Upper lobe of left lung (tissue), 6 donors: ENCODE results near the gene ECSCR. TPM values are rescaled to one million over a fixed set of nuclear protein-coding genes. Genes with fewer than 3 reads are reported as not detected.

Experiments
- ATAC-seq, 2 donors: fragments of 200-7000 bp; cut with Tn5 transposase; one replicate each; pipeline ENCODE4 v1.9.1; 2022; ENCODE audit warnings: mild to moderate bottlenecking in 2 of 2, moderate library complexity in 2 of 2; ENCODE audit not compliant: low FRiP score in 2 of 2
- DNase-seq, 2 donors: peaks; one replicate each; pipeline ENCODE4 v3.0.0-alpha.2; 2019 to 2020
- H3K27ac ChIP-seq, 4 donors: fragments of 200-600 bp; sonication (generic); one replicate each; pipeline ENCODE4 v1.5.1; 2016 to 2019
- H3K27me3 ChIP-seq, 4 donors: fragments of 200-600 bp; sonication (generic); one replicate each; pipeline ENCODE4 v1.5.1; 2017 to 2019
- H3K36me3 ChIP-seq, 4 donors: fragments of 200-600 bp; sonication (generic); one replicate each; pipeline ENCODE4 v1.5.1; 2016 to 2019
- H3K4me1 ChIP-seq, 4 donors: fragments of 200-600 bp; sonication (generic); one replicate each; pipeline ENCODE4 v1.5.1; 2018 to 2019
- H3K4me3 ChIP-seq, 4 donors: fragments of 200-600 bp; sonication (generic); one replicate each; pipeline ENCODE4 v1.5.1; 2017 to 2019; ENCODE audit warnings: mild to moderate bottlenecking in 2 of 4, moderate library complexity in 1 of 4
- H3K9me3 ChIP-seq, 4 donors: fragments of 200-600 bp; sonication (generic); one replicate each; pipeline ENCODE4 v1.5.1; 2018 to 2019
- CTCF ChIP-seq, 6 experiments: fragments of 450-650 bp in 4 of 6; fragments of 200-600 bp in 2 of 6; sonication (generic) in 2 of 6; IDR thresholded peaks; one replicate each; pipeline ENCODE4 v1.5.1; 2016 to 2019; ENCODE audit warnings: antibody characterized with exemption in 6 of 6
- EP300 ChIP-seq, 4 donors: sonication (generic); formaldehyde crosslinking; IDR thresholded peaks; one replicate each; pipeline ENCODE4 v1.5.1; 2017; ENCODE audit warnings: antibody characterized with exemption in 4 of 4, control low read depth in 2 of 4
- POLR2A ChIP-seq, 4 donors: fragments of 450-650 bp; IDR thresholded peaks; one replicate each; pipeline ENCODE4 v1.5.1; 2016 to 2017; ENCODE audit warnings: antibody characterized with exemption in 4 of 4, mild to moderate bottlenecking in 2 of 4
- POLR2AphosphoS5 ChIP-seq, 2 donors: sonication (generic); formaldehyde crosslinking; IDR thresholded peaks; one replicate each; pipeline ENCODE4 v1.5.1; 2017; ENCODE audit warnings: antibody characterized with exemption in 2 of 2
- WGBS, 2 donors: methylation state at CpG; one replicate each; pipeline ENCODE4 v1.1.5; 2017 to 2018; 5-methylcytosine and 5-hydroxymethylcytosine counted together
- total RNA-seq, 6 donors: library from RNA; depleted of rRNA in 4 of 6; stranded (reverse); fragments of >200 nt in 4 of 6; gene quantifications; one replicate each; pipeline versions ENCODE4 v1.1.0 to v1.2.1, GENCODE V29; 2016 to 2021
- donor health status: DM: no; HTN: no; CAD: no; lungs with moderate emphysema.
- donor health status: DM: no; HTN: yes; CAD: no; lungs with severe emphysema.

The ECSCR gene
- total RNA-seq, 6 donors from 2014 or later = 8.4 to 62.5 (median 24.1) TPM

- TF ChIP-seq CTCF (IDR thresholded peaks at IDR 0.05) (no peak), POLR2A (IDR thresholded peaks at IDR 0.05) (peak in 2 of 4 donors; percentile 36 to 55), EP300 (IDR thresholded peaks at IDR 0.05) (no peak), POLR2AphosphoS5 (IDR thresholded peaks at IDR 0.05) (peak; percentile 48 to 60)
- DNase-seq (peak; percentile 97 to 98), ATAC-seq (peak; percentile 97 to 100)
- WGBS, 2 donors = 1 to 4% methylated on average over 33 to 44 of the region's 49 CpGs
- Histone ChIP-seq H3K4me1 (peaks cover 10 to 14% (median 13%) of the 10 kb centered on the region in 4 donors), H3K27me3 (no peaks in the 10 kb centered on the region), H3K9me3 (no peaks in the 10 kb centered on the region), H3K4me3 (peak within 1 kb of the TSS; percentile 64 to 84 (median 68)), H3K36me3 (peaks cover 0 to 17% (median 0%) of the 10 kb centered on the region in 4 donors), H3K27ac (peak within 1 kb of the TSS; percentile 89 to 99 (median 95))
Observed at GRCh38 chr5:139439013-139439903, 23.3 kb downstream of the ECSCR start, which contains the start of gene DNAJC18. Gene DNAJC18, minus strand, starts transcription at chr5:139439525. Its CDS starts 80 bp downstream, at chr5:139439445.

- H3K36me3 ChIP-seq = peaks cover 0 to 23% (median 0%) of the 10 kb centered on the region in 4 donors
- peaks cover 10 to 14% (median 12%) of the 10 kb centered on the region in 4 donors for H3K4me1 ChIP-seq
- no peaks in the 10 kb centered on the region for H3K9me3 ChIP-seq
- peak overlapping the region; percentile 64 to 84 (median 68) for H3K4me3 ChIP-seq
- TF ChIP-seq POLR2AphosphoS5 (IDR thresholded peaks at IDR 0.05) (no peak), EP300 (IDR thresholded peaks at IDR 0.05) (no peak), CTCF (IDR thresholded peaks at IDR 0.05) (no peak), POLR2A (IDR thresholded peaks at IDR 0.05) (no peak)
- WGBS, 2 donors = 37 to 45% methylated on average over 8 of the region's 8 CpGs
- H3K27me3 ChIP-seq = no peaks in the 10 kb centered on the region
- ATAC-seq (no peak), DNase-seq (no peak)
- peak overlapping the region; percentile 89 to 99 (median 95) for H3K27ac ChIP-seq
Observed at GRCh38 chr5:139438707-139439012, 23.9 kb downstream of the ECSCR start.

GRCh38 chr5:139435676-139436075, 26.9 kb downstream of the ECSCR start:
- TF ChIP-seq POLR2AphosphoS5 (IDR thresholded peaks at IDR 0.05) (no peak), POLR2A (IDR thresholded peaks at IDR 0.05) (no peak), CTCF (IDR thresholded peaks at IDR 0.05) (no peak), EP300 (IDR thresholded peaks at IDR 0.05) (no peak)

GRCh38 chr5:139431706-139432105, 30.8 kb downstream of the ECSCR start:
- TF ChIP-seq CTCF (IDR thresholded peaks at IDR 0.05) (no peak), EP300 (IDR thresholded peaks at IDR 0.05) (no peak), POLR2A (IDR thresholded peaks at IDR 0.05) (no peak), POLR2AphosphoS5 (IDR thresholded peaks at IDR 0.05) (no peak)
- H3K4me1 ChIP-seq = no peaks in the 10 kb centered on the region
- no peak overlapping the region for H3K4me3 ChIP-seq
- ATAC-seq (no peak), DNase-seq (no peak)
- H3K27me3 ChIP-seq = no peaks in the 10 kb centered on the region
- peaks cover 0 to 72% (median 12%) of the 10 kb centered on the region in 4 donors for H3K36me3 ChIP-seq
- H3K27ac ChIP-seq = no peak overlapping the region
- WGBS, 2 donors = 75 to 100% methylated on average over 1 of the region's 1 CpG
- H3K9me3 ChIP-seq = no peaks in the 10 kb centered on the region

More at GRCh38 chr5:139435676-139436075, 26.9 kb downstream of the ECSCR start:
- Histone ChIP-seq H3K36me3 (peaks cover 0 to 48% (median 2%) of the 10 kb centered on the region in 4 donors), H3K27ac (no peak overlapping the region), H3K27me3 (no peaks in the 10 kb centered on the region), H3K9me3 (no peaks in the 10 kb centered on the region), H3K4me1 (peaks cover 9 to 12% (median 11%) of the 10 kb centered on the region in 4 donors), H3K4me3 (no peak overlapping the region)
- no peak for ATAC-seq
- no peak for DNase-seq
- 97 to 100% methylated on average over 1 to 3 of the region's 3 CpGs for WGBS, 2 donors
